Osteocyte (in vitro differentiated cells): ENCODE data around the gene RGS11. TPM values are rescaled to one million over a fixed set of nuclear protein-coding genes. Genes with fewer than 3 reads are reported as not detected.

Experiments
- DNase-seq: peaks from one replicate; pipeline ENCODE4 v3.0.0; 2021; ENCODE audit warnings: mixed read lengths; ENCODE audit not compliant: unreplicated experiment; ENCODE audit errors: extremely low spot score
- H3K27ac Mint-ChIP-seq: one replicate; pipeline ENCODE4 v1.8.0; 2021; ENCODE audit warnings: mild to moderate bottlenecking, mixed read lengths; ENCODE audit not compliant: unreplicated experiment
- H3K27me3 Mint-ChIP-seq: one replicate; pipeline ENCODE4 v1.8.0; 2021; ENCODE audit warnings: mixed read lengths; ENCODE audit not compliant: unreplicated experiment
- H3K36me3 Mint-ChIP-seq: one replicate; pipeline ENCODE4 v1.8.0; 2021; ENCODE audit warnings: mixed read lengths; ENCODE audit not compliant: unreplicated experiment
- H3K4me1 Mint-ChIP-seq: one replicate; pipeline ENCODE4 v1.8.0; 2021; ENCODE audit warnings: mixed read lengths; ENCODE audit not compliant: unreplicated experiment
- H3K4me3 Mint-ChIP-seq: one replicate; pipeline ENCODE4 v1.8.0; 2021; ENCODE audit warnings: mild to moderate bottlenecking, moderate library complexity, mixed read lengths; ENCODE audit not compliant: unreplicated experiment
- H3K9me3 Mint-ChIP-seq: one replicate; pipeline ENCODE4 v1.8.0; 2021; ENCODE audit warnings: mixed read lengths; ENCODE audit not compliant: unreplicated experiment
- total RNA-seq: library from RNA; stranded (reverse); gene quantifications from 2 replicates; pipeline ENCODE4 v1.2.1, GENCODE V29; 2021
- TF ChIP-seq, protein P1 (sequence below): fragments of 200-600 bp; sonication (generic); IDR thresholded peaks from 2 replicates; pipeline ENCODE4 v1.5.0; 2021; ENCODE audit warnings: antibody characterized with exemption, mild to moderate bottlenecking, moderate library complexity

The RGS11 gene
- total RNA-seq, 1 donor from 2014 or later = 9.5 TPM

DNA sequence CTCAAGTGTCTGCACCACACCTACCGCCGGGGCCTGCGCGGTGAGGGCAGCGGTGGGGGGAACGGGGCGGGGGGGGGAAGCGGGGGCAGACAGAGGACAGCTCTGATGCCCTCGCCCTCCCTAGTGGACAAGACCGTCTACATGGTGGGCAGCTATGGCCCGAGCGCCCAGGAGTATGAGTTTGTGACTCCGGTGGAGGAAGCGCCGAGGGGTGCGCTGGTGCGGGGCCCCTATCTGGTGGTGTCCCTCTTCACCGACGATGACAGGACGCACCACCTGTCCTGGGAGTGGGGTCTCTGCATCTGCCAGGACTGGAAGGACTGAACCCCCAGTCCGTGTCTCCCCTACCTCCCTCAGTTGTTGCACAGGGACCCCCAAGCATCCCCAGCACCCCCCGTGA, 6.7 kb upstream of the RGS11 start:
- H3K4me3 Mint-ChIP-seq = no peak overlapping the region
- no peaks in the 10 kb centered on the region for H3K27me3 Mint-ChIP-seq
- H3K36me3 Mint-ChIP-seq = peaks cover 7% of the 10 kb centered on the region
- TF ChIP-seq, protein P1, sequence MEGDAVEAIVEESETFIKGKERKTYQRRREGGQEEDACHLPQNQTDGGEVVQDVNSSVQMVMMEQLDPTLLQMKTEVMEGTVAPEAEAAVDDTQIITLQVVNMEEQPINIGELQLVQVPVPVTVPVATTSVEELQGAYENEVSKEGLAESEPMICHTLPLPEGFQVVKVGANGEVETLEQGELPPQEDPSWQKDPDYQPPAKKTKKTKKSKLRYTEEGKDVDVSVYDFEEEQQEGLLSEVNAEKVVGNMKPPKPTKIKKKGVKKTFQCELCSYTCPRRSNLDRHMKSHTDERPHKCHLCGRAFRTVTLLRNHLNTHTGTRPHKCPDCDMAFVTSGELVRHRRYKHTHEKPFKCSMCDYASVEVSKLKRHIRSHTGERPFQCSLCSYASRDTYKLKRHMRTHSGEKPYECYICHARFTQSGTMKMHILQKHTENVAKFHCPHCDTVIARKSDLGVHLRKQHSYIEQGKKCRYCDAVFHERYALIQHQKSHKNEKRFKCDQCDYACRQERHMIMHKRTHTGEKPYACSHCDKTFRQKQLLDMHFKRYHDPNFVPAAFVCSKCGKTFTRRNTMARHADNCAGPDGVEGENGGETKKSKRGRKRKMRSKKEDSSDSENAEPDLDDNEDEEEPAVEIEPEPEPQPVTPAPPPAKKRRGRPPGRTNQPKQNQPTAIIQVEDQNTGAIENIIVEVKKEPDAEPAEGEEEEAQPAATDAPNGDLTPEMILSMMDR = no peak
- H3K9me3 Mint-ChIP-seq = no peaks in the 10 kb centered on the region
- DNase-seq = no peak
- H3K4me1 Mint-ChIP-seq = no peaks in the 10 kb centered on the region
- H3K27ac Mint-ChIP-seq = no peak overlapping the region

DNA sequence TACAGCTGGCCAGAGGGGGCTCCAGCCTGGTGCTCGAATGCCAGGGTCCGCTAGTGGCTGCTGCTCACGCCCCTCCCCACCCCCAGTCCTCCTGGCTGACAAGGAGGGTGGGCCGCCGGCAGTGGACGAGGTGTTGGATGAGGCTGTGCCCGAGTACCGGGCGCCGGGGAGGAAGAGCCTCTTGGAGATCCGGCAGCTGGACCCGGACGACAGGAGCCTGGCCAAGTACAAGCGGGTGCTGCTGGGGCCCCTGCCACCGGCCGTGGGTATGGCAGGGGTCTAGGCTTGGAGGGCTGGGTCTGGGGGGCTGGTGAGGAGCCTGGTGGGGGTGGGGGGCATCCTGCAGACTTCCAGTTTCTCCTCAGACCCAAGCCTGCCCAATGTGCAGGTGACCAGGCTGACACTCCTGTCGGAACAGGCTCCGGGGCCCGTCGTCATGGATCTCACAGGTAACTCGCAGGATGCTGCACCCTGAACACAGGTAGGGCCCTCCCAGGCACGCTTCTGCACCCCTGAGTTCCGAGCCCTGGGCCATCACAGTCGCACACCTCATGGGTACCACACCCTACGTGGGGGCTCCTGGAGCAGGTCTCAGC, 6.0 kb upstream of the RGS11 start:
- H3K36me3 Mint-ChIP-seq = peaks cover 3% of the 10 kb centered on the region
- H3K27ac Mint-ChIP-seq = no peak overlapping the region
- TF ChIP-seq, protein P1 = no peak
- no peak for DNase-seq
- H3K9me3 Mint-ChIP-seq = no peaks in the 10 kb centered on the region
- H3K4me3 Mint-ChIP-seq = no peak overlapping the region
- no peaks in the 10 kb centered on the region for H3K27me3 Mint-ChIP-seq
- no peaks in the 10 kb centered on the region for H3K4me1 Mint-ChIP-seq

DNA sequence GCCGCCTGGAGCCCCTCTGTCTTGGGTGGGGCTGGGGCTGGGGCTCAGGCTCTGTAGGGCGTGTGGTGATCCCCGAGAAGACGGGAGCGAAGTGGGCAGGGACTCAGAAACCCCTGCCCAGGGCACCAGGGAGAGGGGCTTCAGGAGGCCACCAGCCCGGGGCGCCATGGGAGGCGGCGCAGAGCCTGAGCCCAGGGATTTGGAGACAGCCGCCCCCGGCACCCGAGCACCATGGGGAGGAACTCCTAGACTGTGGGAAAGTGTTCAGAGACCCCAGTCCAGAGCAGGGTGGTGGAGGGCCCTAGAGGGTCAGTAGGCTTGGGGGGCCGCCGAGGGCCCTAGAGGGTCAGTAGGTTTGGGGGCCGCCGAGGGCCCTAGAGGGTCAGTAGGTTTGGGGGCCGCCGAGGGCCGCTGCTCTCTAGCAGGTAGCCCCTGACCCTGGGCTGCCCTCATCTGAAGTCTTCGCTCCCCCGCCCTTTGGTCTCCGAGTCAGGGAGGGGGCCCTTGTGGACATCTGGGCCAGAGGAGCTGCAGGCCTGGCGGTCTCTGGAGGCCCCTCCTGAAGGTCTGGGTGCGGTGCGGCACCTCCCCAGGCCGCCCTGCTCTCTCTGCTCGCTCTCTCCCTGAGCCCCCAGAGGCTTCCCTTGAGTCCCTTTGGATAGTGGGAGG, 5.4 kb upstream of the RGS11 start:
- no peak for DNase-seq
- no peaks in the 10 kb centered on the region for H3K27me3 Mint-ChIP-seq
- no peaks in the 10 kb centered on the region for H3K9me3 Mint-ChIP-seq
- TF ChIP-seq, protein P1 = no peak
- no peak overlapping the region for H3K27ac Mint-ChIP-seq
- peak overlapping the region; percentile 38 for H3K4me3 Mint-ChIP-seq
- no peaks in the 10 kb centered on the region for H3K36me3 Mint-ChIP-seq
- no peaks in the 10 kb centered on the region for H3K4me1 Mint-ChIP-seq

DNA sequence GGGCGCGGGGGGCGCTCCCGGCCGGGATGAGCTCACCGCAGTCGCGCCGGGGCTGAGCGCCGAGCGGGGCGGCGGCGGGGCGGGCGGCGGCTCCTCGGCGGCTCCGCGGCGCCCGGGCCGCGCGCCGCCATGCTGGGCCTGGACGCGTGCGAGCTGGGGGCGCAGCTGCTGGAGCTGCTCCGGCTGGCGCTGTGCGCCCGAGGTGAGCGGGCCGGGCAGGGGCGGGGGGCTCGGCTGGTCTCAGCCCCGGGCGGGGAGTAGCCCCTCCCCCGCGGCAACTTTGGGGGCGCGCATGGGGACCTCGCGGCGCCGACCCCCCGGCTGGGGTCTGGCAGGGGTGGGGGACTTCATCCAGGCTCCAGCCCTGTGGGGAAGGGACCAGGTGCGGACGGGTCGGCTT, 4.8 kb upstream of the RGS11 start, which contains the start of gene ARHGDIG:
Gene ARHGDIG, plus strand, starts transcription at position 40 of the 400 bp plus-strand sequence. Its CDS starts 90 bp downstream, at position 130.
- H3K27me3 Mint-ChIP-seq = no peaks in the 10 kb centered on the region
- H3K36me3 Mint-ChIP-seq = no peaks in the 10 kb centered on the region
- no peak within 1 kb of the TSS for H3K27ac Mint-ChIP-seq
- H3K9me3 Mint-ChIP-seq = no peaks in the 10 kb centered on the region
- TF ChIP-seq, protein P1 = no peak
- peak within 1 kb of the TSS; percentile 38 for H3K4me3 Mint-ChIP-seq
- DNase-seq = no peak
- H3K4me1 Mint-ChIP-seq = no peaks in the 10 kb centered on the region

DNA sequence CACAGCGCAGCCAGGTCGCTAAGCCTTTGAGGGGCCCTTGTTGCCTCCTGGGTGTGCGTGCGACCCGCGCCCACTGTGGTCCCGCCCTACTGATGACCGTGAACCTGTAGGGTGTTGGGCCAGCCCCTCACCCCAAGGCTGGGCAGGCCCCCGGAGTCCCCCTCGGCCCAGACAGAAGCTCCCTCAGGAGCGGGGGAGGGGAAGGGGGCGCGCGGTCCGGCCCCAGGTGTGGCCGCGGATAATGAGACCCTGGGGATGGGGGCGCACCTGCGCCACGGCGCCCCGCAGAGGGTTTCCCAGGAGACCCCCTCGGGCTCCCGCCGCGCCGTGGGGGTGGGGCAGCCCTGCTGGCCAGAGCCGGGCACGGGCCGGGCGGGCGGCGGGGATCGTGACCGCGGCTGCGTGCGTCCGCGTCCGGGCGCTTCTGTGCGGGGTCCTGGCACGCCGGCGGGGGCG, 4.3 kb upstream of the RGS11 start:
- H3K27ac Mint-ChIP-seq = no peak overlapping the region
- H3K4me3 Mint-ChIP-seq = peak overlapping the region; percentile 29
- no peak for DNase-seq
- TF ChIP-seq, protein P1 = no peak
- no peaks in the 10 kb centered on the region for H3K36me3 Mint-ChIP-seq
- H3K9me3 Mint-ChIP-seq = no peaks in the 10 kb centered on the region
- no peaks in the 10 kb centered on the region for H3K27me3 Mint-ChIP-seq
- no peaks in the 10 kb centered on the region for H3K4me1 Mint-ChIP-seq
